ENCODE measurements around the gene KIRREL3. TPM values are rescaled to one million over a fixed set of nuclear protein-coding genes. Genes with fewer than 3 reads are reported as not detected.

KIRREL3 gene
- total RNA-seq, 1 donor from 2014 or later, result 0.38 TPM

GRCh38 chr11:126791446-126791845, 209.1 kb downstream of the KIRREL3 start:
- no peaks in the 10 kb centered on the region for H3K36me3 Mint-ChIP-seq (ENCODE audit: low read depth, unreplicated experiment)
- no peak overlapping the region for H3K4me3 Mint-ChIP-seq (ENCODE audit: unreplicated experiment)
- DNase-seq (ENCODE audit: low spot score), result no peak
- no peaks in the 10 kb centered on the region for H3K27me3 Mint-ChIP-seq (ENCODE audit: unreplicated experiment)
- peaks cover 11% of the 10 kb centered on the region for H3K4me1 Mint-ChIP-seq (ENCODE audit: unreplicated experiment)
- no peak overlapping the region for H3K27ac Mint-ChIP-seq (ENCODE audit: unreplicated experiment)
- TF ChIP-seq, protein P1, sequence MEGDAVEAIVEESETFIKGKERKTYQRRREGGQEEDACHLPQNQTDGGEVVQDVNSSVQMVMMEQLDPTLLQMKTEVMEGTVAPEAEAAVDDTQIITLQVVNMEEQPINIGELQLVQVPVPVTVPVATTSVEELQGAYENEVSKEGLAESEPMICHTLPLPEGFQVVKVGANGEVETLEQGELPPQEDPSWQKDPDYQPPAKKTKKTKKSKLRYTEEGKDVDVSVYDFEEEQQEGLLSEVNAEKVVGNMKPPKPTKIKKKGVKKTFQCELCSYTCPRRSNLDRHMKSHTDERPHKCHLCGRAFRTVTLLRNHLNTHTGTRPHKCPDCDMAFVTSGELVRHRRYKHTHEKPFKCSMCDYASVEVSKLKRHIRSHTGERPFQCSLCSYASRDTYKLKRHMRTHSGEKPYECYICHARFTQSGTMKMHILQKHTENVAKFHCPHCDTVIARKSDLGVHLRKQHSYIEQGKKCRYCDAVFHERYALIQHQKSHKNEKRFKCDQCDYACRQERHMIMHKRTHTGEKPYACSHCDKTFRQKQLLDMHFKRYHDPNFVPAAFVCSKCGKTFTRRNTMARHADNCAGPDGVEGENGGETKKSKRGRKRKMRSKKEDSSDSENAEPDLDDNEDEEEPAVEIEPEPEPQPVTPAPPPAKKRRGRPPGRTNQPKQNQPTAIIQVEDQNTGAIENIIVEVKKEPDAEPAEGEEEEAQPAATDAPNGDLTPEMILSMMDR (IDR thresholded peaks at IDR 0.05; ENCODE audit: unreplicated experiment), result no peak
- H3K9me3 Mint-ChIP-seq (ENCODE audit: unreplicated experiment), result no peaks in the 10 kb centered on the region

DNA sequence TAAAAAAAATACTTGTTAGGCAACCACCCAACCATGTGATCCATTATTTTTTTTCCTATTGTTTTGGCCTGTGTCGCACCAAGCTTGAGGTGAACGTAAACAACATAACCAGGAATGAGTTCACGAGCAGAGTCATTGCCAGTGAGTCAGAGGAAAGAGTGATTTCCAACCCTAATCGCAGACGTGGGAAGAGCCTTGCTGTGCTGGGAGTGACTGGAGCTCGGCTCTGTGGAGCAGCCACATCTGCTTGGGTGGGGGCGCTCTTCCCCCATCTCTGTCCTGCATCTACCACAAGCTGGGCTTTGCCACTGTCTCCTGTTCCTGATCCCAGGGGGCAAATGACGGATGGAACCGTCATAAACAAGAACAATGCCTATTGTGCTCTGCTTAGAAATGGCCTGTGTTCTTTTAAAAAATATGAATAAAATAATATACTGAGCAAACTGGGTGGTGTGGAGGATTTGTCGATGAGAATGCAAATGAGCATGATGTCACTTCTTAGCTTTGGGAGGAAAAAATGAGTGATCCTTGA, 210.0 kb downstream of the KIRREL3 start:
- Mint-ChIP-seq H3K9me3 (ENCODE audit: unreplicated experiment) (no peaks in the 10 kb centered on the region), H3K27ac (ENCODE audit: unreplicated experiment) (no peak overlapping the region), H3K4me1 (ENCODE audit: unreplicated experiment) (peaks cover 11% of the 10 kb centered on the region), H3K27me3 (ENCODE audit: unreplicated experiment) (no peaks in the 10 kb centered on the region), H3K36me3 (ENCODE audit: low read depth, unreplicated experiment) (no peaks in the 10 kb centered on the region), H3K4me3 (ENCODE audit: unreplicated experiment) (no peak overlapping the region)
- DNase-seq (ENCODE audit: low spot score), result no peak
- TF ChIP-seq, protein P1 (IDR thresholded peaks at IDR 0.05; ENCODE audit: unreplicated experiment), result no peak

GRCh38 chr11:126782810-126783209, 217.8 kb downstream of the KIRREL3 start:
- Mint-ChIP-seq H3K36me3 (ENCODE audit: low read depth, unreplicated experiment) (no peaks in the 10 kb centered on the region), H3K4me1 (ENCODE audit: unreplicated experiment) (peaks cover 28% of the 10 kb centered on the region), H3K27me3 (ENCODE audit: unreplicated experiment) (no peaks in the 10 kb centered on the region), H3K9me3 (ENCODE audit: unreplicated experiment) (no peaks in the 10 kb centered on the region), H3K4me3 (ENCODE audit: unreplicated experiment) (no peak overlapping the region), H3K27ac (ENCODE audit: unreplicated experiment) (peak overlapping the region; percentile 83)
- DNase-seq (ENCODE audit: low spot score), result no peak
- TF ChIP-seq, protein P1 (IDR thresholded peaks at IDR 0.05; ENCODE audit: unreplicated experiment), result no peak

- H3K4me3 Mint-ChIP-seq (ENCODE audit: unreplicated experiment), result no peak overlapping the region
- H3K27ac Mint-ChIP-seq (ENCODE audit: unreplicated experiment), result peak overlapping the region; percentile 68
- no peaks in the 10 kb centered on the region for H3K36me3 Mint-ChIP-seq (ENCODE audit: low read depth, unreplicated experiment)
- TF ChIP-seq, protein P1 (IDR thresholded peaks at IDR 0.05; ENCODE audit: unreplicated experiment), result no peak
- peaks cover 28% of the 10 kb centered on the region for H3K4me1 Mint-ChIP-seq (ENCODE audit: unreplicated experiment)
- no peak for DNase-seq (ENCODE audit: low spot score)
- H3K27me3 Mint-ChIP-seq (ENCODE audit: unreplicated experiment), result no peaks in the 10 kb centered on the region
- no peaks in the 10 kb centered on the region for H3K9me3 Mint-ChIP-seq (ENCODE audit: unreplicated experiment)
These were observed 218.6 kb downstream of the KIRREL3 start for GRCh38 chr11:126781942-126782341.

DNA sequence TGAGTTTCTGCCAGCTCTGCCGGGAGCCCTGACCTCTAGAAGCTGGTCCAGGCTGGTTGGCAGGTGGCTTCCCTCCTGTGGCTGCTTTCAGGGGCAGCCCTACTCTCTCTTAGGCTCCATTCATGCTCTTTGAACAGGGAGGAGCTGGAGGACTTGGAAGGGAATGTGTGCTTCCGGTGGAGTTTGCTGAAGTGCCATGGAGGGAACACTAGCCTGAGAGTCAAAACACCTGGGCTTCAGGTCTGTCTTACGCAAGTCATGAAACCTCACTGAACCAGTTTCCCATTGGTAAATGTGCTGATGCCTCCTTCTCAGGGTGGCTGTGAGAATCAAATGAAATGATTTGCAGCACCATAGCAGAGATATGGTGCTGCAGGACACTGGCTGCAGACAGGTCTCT, 224.5 kb downstream of the KIRREL3 start:
- H3K27me3 Mint-ChIP-seq (ENCODE audit: unreplicated experiment), result peaks cover 2% of the 10 kb centered on the region
- H3K4me3 Mint-ChIP-seq (ENCODE audit: unreplicated experiment), result no peak overlapping the region
- DNase-seq (ENCODE audit: low spot score), result no peak
- H3K27ac Mint-ChIP-seq (ENCODE audit: unreplicated experiment), result no peak overlapping the region
- TF ChIP-seq, protein P1 (IDR thresholded peaks at IDR 0.05; ENCODE audit: unreplicated experiment), result no peak
- no peaks in the 10 kb centered on the region for H3K9me3 Mint-ChIP-seq (ENCODE audit: unreplicated experiment)
- no peaks in the 10 kb centered on the region for H3K36me3 Mint-ChIP-seq (ENCODE audit: low read depth, unreplicated experiment)
- peaks cover 9% of the 10 kb centered on the region for H3K4me1 Mint-ChIP-seq (ENCODE audit: unreplicated experiment)
